ENCODE results near the gene PREPL. TPM values are rescaled to one million over a fixed set of nuclear protein-coding genes. Genes with fewer than 3 reads are reported as not detected.
A peak's percentile ranks its signal among the peaks of the same experiment; 100 is the strongest.

The PREPL gene
- total RNA-seq, 1 donor from 2014 or later: 23.7 TPM

DNA sequence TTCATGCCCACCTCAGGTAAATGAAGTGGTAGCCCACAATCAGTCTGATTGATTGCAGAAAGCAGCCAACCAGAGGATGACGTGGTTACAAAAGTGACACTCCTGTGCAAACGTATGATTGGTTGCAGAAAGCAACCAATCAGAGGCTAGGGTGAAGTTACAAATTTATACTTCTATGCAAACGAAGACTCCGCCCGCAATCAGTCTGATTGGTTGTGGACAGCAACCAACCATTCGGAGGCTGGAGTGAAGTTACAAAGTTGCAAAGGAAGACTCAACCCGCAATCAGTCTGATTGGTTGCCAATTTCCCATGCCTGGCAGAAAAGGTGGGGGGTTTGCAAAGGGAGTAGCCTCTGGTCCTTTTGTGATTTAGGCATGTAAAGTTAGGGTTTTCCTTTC is 90.0 kb downstream of the PREPL start:
- Histone ChIP-seq H3K36me3 (ENCODE audit: control insufficient read depth, insufficient read depth, low read length) (no peaks in the 10 kb centered on the region), H3K27me3 (ENCODE audit: control insufficient read depth, insufficient read depth, low read length) (no peaks in the 10 kb centered on the region), H3K4me3 (ENCODE audit: low read depth, low read length) (no peak overlapping the region)
- TF ChIP-seq, protein P1, sequence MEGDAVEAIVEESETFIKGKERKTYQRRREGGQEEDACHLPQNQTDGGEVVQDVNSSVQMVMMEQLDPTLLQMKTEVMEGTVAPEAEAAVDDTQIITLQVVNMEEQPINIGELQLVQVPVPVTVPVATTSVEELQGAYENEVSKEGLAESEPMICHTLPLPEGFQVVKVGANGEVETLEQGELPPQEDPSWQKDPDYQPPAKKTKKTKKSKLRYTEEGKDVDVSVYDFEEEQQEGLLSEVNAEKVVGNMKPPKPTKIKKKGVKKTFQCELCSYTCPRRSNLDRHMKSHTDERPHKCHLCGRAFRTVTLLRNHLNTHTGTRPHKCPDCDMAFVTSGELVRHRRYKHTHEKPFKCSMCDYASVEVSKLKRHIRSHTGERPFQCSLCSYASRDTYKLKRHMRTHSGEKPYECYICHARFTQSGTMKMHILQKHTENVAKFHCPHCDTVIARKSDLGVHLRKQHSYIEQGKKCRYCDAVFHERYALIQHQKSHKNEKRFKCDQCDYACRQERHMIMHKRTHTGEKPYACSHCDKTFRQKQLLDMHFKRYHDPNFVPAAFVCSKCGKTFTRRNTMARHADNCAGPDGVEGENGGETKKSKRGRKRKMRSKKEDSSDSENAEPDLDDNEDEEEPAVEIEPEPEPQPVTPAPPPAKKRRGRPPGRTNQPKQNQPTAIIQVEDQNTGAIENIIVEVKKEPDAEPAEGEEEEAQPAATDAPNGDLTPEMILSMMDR (IDR thresholded peaks at IDR 0.05; ENCODE audit: insufficient read depth, low read length, severe bottlenecking): no peak
- FAIRE-seq: no peak
- DNase-seq (ENCODE audit: low read depth): no peak

DNA sequence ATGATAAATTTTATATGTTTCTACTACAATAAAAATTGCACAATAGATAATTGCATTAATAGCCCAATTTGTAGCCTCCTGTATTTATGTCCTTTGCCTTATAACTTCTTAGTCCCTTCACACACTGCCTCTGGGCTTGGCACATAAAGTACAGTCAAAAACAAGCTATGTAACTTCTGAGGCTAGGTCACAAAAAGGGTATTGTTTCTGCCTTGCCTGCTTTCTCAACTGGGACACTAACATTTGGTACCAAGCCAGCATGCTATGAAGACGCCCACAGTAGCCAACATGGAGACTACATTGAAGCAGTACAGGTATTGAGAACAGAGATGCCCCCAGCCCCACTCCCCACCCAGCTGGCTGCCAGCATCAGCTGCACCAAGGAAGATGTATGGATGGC is 91.5 kb downstream of the PREPL start:
- DNase-seq (ENCODE audit: low read depth): no peak
- no peak for FAIRE-seq
- Histone ChIP-seq H3K36me3 (ENCODE audit: control insufficient read depth, insufficient read depth, low read length) (no peaks in the 10 kb centered on the region), H3K4me3 (ENCODE audit: low read depth, low read length) (no peak overlapping the region), H3K27me3 (ENCODE audit: control insufficient read depth, insufficient read depth, low read length) (no peaks in the 10 kb centered on the region)
- TF ChIP-seq, protein P1 (IDR thresholded peaks at IDR 0.05; ENCODE audit: insufficient read depth, low read length, severe bottlenecking): no peak

DNA sequence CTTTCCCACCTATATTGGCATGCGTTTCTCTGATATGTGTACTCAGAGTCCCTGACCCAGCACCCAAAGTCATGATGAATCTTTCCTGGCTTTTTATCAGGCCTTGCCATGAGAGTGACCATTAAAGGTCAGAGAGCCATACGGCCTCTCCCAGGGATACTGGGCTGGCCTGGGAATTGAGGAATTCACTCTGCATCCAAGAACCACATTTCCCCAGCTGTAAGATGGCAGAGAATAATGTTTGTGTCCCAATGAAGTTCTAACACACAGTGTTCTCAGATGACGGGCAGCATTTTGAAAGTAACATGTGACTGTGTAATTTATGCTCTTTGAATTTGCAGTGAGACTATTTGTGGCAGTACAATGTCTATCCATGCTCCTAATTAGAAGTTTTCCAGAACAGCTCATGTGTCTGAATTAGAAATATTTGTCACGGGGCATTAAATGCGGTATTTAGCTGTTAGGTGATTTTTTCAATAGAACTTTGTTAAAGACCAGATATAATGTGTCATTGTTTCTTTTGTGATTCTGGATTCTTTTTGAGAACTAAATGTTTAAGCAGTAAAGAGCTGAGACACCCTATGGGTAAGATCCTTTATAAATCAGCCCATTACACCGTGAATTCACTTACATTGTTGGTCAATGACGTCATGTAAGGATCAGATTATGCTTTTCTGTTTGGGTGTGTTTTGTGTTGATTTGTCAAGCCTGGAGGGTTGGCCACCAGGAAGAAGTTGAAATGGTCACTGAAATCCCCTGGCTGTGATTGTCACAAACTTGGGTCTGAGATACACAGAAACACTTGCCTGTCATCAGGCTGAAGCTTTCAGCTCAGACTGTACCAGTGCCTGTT is 93.3 kb downstream of the PREPL start:
- Histone ChIP-seq H3K4me3 (ENCODE audit: low read depth, low read length) (no peak overlapping the region), H3K27me3 (ENCODE audit: control insufficient read depth, insufficient read depth, low read length) (no peaks in the 10 kb centered on the region), H3K36me3 (ENCODE audit: control insufficient read depth, insufficient read depth, low read length) (no peaks in the 10 kb centered on the region)
- DNase-seq (ENCODE audit: low read depth) (peak; percentile 33), FAIRE-seq (peak; percentile 28)
- TF ChIP-seq, protein P1 (IDR thresholded peaks at IDR 0.05; ENCODE audit: insufficient read depth, low read length, severe bottlenecking): no peak

Other genes starting within 250 kb of the PREPL start
- gene PPM1B, start 192.6 kb downstream of the PREPL start, total RNA-seq: 35.3 and 44.4 TPM in 2 replicates
- gene SLC3A1, start 86.0 kb downstream of the PREPL start, total RNA-seq: not detected in 2 replicates
- 9.0 TPM in 2 replicates for gene CAMKMT, start 453 bp upstream of the PREPL start, total RNA-seq